GM18861 (cell line): Measurements from ENCODE around the gene IQSEC3.
"Not testable (repeated sequence)": the region's sequence is repeated elsewhere in the genome, so short reads cannot be mapped to it uniquely, and the experiment has no call there.

ENCODE experiments used
- ATAC-seq: cut with Tn5 transposase; IDR thresholded peaks from one replicate; pipeline ENCODE4 v1.9.1; 2021; ENCODE audit not compliant: unreplicated experiment

Gene IQSEC3

DNA sequence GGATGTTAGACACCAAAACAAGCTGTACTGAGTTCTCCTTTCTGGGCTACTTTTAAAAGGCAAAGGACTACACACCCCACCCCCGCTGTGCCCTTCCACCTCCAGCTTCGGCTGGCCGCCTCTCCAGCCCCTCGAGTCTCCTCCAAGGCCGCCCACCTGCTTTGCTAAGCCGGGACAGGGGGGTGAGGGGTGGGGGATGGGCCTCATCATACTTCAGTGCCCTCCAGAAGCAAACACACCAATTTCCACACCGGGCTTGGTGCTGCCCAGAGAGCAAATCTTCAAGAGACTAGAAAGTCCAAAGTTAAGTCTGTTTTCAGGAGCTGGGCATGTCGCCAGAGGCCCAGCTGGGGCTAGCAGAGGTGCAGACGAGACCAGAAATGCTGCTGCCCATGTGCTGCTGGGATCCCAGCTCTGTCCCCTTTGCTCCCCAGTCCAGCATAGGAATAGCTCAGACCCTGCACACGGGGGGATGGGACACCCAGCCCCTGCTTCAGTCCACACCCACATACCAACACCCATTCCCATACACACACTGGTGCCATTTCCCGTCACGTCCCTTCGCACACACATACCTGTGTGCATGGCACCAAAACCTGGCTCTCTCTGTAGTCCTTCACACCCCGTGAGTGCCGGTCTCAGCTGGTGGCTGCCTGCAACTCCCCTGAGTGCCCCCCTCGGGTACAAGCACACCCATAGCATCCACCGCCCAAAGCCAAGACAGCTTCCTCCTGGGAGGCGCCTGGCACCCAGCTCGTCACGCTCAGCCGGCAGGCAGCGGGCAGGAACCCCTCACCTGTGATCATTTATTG, 146.4 kb downstream of the IQSEC3 start:
- no peak for ATAC-seq

- ATAC-seq: no peak
Measured at GRCh38 chr12:213527-213932, 147.0 kb downstream of the IQSEC3 start.

GRCh38 chr12:214003-214741, 147.6 kb downstream of the IQSEC3 start, which contains the start of gene SLC6A12:
Gene SLC6A12 (minus strand): TSS chr12:214157. CDS start chr12:209986, 4,171 bp downstream.
- no peak for ATAC-seq

GRCh38 chr12:215116-215515, 148.5 kb downstream of the IQSEC3 start:
- no peak for ATAC-seq

GRCh38 chr12:217029-217428, 150.5 kb downstream of the IQSEC3 start:
- not testable (repeated sequence) for ATAC-seq

DNA sequence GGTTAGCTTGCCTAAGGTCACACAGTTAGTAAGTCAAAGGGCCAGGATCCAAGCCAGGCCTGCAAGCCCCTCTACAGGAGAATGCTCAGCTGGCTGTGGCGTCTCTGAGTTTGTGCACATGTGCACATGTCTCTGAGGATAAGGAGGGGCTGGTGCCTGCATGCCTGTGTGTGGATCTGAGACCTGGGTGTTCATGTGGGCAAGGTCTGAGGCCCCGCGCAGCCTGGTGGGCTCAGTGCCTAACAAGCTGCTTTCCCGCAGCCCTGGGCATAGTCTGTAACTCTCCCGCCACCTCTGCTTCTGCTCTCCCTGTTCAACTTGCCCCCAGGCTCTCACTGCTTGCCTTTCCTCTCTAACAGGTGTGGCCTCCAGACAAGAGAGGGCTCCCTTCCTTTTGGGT, 151.7 kb downstream of the IQSEC3 start:
- ATAC-seq: no peak

- ATAC-seq: no peak
Measured at GRCh38 chr12:218728-219590, 152.4 kb downstream of the IQSEC3 start.

DNA sequence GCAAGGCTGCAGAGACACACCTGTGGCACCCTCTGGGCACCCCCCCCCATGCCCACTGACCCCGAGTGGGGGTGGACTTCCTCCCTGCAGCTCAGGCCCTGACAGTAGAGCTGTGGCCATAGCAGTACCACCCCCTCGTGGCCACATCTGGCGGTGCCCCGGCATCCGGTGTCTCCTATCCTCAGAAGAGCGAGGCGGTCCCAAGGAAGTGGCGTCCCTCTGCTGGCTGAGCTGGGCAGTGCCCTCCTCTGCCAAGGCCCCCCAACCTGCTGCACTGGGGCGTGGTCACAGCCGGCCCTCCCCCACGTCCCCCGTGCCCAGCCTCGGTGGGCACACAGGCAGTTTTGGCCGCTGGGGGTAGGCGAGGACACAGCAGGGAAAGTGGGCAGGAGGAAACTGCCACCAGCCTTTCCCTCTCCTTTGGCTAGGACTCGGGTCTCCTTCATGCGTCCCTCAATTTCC, 153.4 kb downstream of the IQSEC3 start:
- ATAC-seq: no peak

DNA sequence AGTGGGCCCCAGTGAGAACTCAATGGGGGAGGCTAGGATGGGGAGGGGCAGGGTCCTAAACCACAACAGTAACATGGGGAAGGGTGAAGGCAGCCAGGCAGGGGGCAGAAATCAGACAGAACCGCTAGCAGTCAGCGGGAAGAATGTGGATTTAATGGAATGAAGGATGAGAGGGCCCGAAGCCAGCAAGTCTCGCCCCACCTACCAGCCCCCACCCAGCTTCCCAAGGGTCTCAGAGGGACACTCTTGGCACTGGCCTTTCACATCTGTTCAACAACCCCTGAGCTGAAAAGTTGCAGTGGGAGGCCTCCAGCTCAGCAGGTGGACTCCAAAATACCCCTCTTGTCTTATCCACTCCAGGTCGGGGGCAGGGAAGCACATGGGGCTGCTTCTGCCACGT, 153.9 kb downstream of the IQSEC3 start:
- no peak for ATAC-seq

DNA sequence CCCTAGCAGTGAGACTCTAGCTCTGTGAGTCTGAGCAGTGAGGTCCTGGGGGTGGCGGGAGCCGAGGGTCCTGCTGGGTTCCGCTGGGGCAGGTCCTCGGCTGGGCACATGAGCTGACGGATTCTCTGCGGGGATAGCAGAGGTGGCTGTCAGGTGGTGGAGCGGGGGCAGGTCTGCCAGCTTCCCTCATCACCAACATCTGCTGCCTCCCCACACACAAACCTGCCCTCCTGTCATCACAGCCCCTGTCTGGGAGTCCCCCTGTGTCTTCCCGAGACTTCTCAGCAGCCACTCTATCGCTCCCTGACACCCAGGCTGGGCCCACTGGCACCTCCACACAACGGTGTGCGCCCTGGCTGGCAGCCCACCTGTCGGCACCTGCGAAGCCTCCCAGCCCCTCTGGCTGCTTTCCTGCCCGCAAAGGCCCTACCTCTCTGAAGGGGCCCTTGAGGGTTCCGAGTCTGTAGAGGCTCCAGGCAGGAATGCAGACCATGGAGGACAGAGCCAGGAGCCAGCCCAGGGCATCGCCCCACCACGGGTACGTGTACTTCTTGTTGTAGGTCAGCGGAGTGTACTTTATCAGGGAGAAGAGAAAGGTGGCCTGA, 154.5 kb downstream of the IQSEC3 start:
- no peak for ATAC-seq

- ATAC-seq: no peak
Measured at GRCh38 chr12:221736-222135, 155.2 kb downstream of the IQSEC3 start.

GRCh38 chr12:223841-224240, 157.3 kb downstream of the IQSEC3 start:
- ATAC-seq: no peak

- ATAC-seq: no peak
Measured at GRCh38 chr12:224330-224729, 157.8 kb downstream of the IQSEC3 start.

DNA sequence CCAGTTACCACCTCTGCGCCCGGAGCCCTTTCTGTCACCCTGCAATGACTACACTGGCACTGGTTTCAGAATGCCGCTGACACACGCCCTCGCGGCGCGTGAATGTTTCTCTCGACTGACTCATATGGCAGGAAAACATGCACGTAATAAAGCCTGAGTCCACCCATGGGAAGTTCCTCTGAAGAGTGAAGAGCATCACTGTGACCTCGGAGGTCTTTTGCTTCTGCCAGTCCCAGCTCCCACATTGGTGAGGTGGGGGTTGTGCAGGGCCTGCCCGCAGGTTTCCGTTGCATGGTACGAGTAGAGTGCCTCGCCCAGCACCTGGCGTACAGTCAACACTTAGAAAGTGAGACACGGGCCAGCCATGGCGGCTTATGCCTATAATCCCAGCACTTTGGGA, 158.4 kb downstream of the IQSEC3 start:
- ATAC-seq: no peak

GRCh38 chr12:226401-226800, 159.8 kb downstream of the IQSEC3 start:
- ATAC-seq: no peak

DNA sequence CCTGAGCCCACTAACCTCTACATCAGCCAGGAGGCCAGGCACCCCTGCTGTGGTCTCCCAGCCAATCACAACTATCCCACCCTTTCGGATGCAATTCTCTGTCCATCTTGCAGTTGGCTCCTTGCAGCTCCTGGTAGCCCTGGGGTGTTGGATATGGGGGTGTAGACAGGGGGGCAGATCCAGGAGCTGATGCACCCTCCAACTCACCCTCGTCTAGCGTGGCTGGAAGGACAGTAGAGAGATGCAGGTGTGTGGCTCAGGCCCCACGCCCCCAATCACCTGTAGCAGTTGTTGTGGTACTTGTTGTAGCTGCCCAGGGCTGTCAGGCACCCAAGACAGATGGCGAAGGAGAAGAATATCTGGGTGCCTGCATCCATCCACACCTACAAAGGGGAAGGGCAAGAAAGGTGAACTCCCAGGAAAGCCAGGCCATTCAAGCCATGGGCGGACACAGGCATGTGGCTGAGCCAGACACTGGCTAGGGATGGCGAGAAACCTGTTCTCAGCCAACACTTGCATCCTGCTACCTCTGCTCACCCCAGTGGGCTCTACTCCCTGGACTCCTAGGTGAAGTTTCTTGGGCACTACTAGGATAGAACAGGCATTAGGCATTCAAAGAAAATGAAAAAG, 160.8 kb downstream of the IQSEC3 start:
- ATAC-seq: no peak
